Neural cell (in vitro differentiated cells): Measurements from ENCODE around the gene ZNF382. TPM values are rescaled to one million over a fixed set of nuclear protein-coding genes. Genes with fewer than 3 reads are reported as not detected.

Experiments
- H2AFZ ChIP-seq: fragments of 200-600, 300-800 bp; sonication (generic), shearing (Covaris generic); 2 replicates; pipeline ENCODE4 v1.6.0; 2014; ENCODE audit warnings: low read depth, mild to moderate bottlenecking, antibody characterized with exemption, low read length, moderate library complexity
- H3F3A ChIP-seq: fragments of 200-600 bp; shearing (Covaris generic); 2 replicates; pipeline ENCODE4 v1.6.1; 2016; ENCODE audit warnings: mild to moderate bottlenecking, moderate library complexity, mixed read lengths, antibody characterized with exemption, low read length; ENCODE audit not compliant: insufficient read depth, poor library complexity, severe bottlenecking
- H3K27ac ChIP-seq: fragments of 200-600, 300-800 bp; sonication (generic), shearing (Covaris generic); 2 replicates; pipeline ENCODE4 v1.5.1; 2014; ENCODE audit warnings: mild to moderate bottlenecking, low read length, moderate library complexity
- H3K27me3 ChIP-seq: fragments of 300-800, 200-600 bp; sonication (generic), shearing (Covaris generic); 2 replicates; pipeline ENCODE4 v1.6.0; 2014; ENCODE audit warnings: mild to moderate bottlenecking, low read depth, low read length, moderate library complexity; ENCODE audit not compliant: insufficient read depth
- H3K36me3 ChIP-seq: fragments of 300-800, 200-600 bp; sonication (generic), shearing (Covaris generic); 2 replicates; pipeline ENCODE4 v1.5.1; 2014; ENCODE audit warnings: mild to moderate bottlenecking, antibody characterized with exemption, low read length, moderate library complexity; ENCODE audit not compliant: insufficient read depth
- H3K4me2 ChIP-seq: fragments of 300-800, 200-600 bp; sonication (generic), shearing (Covaris generic); 2 replicates; pipeline ENCODE4 v1.6.0; 2014; ENCODE audit warnings: mild to moderate bottlenecking, low read length
- H3K4me3 ChIP-seq: fragments of 300-800, 200-600 bp; sonication (generic), shearing (Covaris generic); 2 replicates; pipeline ENCODE4 v1.5.1; 2014; ENCODE audit warnings: mild to moderate bottlenecking, low read length, moderate library complexity
- H3K79me2 ChIP-seq: fragments of 200-600 bp; shearing (Covaris generic); replicated peaks from 2 replicates; pipeline ENCODE4 v1.6.0; 2014; ENCODE audit warnings: mild to moderate bottlenecking, low read length, moderate library complexity; ENCODE audit not compliant: insufficient read depth
- H3K9ac ChIP-seq: fragments of 300-800, 200-600 bp; sonication (generic), shearing (Covaris generic); 2 replicates; pipeline ENCODE4 v1.6.1; 2016; ENCODE audit warnings: mild to moderate bottlenecking, low read length, mixed read lengths
- H3K9me2 ChIP-seq: fragments of 200-600 bp; shearing (Covaris generic); 2 replicates; pipeline ENCODE4 v1.6.1; 2016; ENCODE audit warnings: mild to moderate bottlenecking, low read length, mixed read lengths; ENCODE audit not compliant: insufficient read depth
- H3K9me3 ChIP-seq: fragments of 200-600, 300-800 bp; sonication (generic), shearing (Covaris generic); 2 replicates; pipeline ENCODE4 v1.6.1; 2016; ENCODE audit warnings: mild to moderate bottlenecking, mixed run types, low read length, moderate library complexity, mixed read lengths
- H4K20me1 ChIP-seq: fragments of 200-600 bp; shearing (Covaris generic); 2 replicates; pipeline ENCODE4 v1.6.1; 2016; ENCODE audit warnings: mild to moderate bottlenecking, mixed run types; ENCODE audit not compliant: insufficient read depth
- EP300 ChIP-seq: fragments of 450-650 bp; conservative IDR thresholded peaks from 2 replicates; pipeline ENCODE4 v1.6.1; 2014; ENCODE audit warnings: antibody characterized with exemption, mild to moderate bottlenecking, moderate library complexity; ENCODE audit not compliant: poor library complexity, severe bottlenecking
- EZH2 ChIP-seq: fragments of 200-600, 300-800 bp; shearing (Covaris generic), sonication (generic); IDR thresholded peaks from 2 replicates; pipeline ENCODE4 v1.6.1; 2014; ENCODE audit warnings: antibody characterized with exemption, low read length, borderline replicate concordance, mild to moderate bottlenecking; ENCODE audit not compliant: insufficient read depth, poor library complexity, severe bottlenecking
- MXI1 ChIP-seq: fragments of 450-650 bp; conservative IDR thresholded peaks from 2 replicates; pipeline ENCODE4 v1.6.1; 2014; ENCODE audit warnings: antibody characterized with exemption, mild to moderate bottlenecking; ENCODE audit not compliant: poor library complexity, severe bottlenecking
- POLR2AphosphoS5 ChIP-seq: IDR thresholded peaks from 2 replicates; pipeline ENCODE4 v1.6.1; 2012
- RAD21 ChIP-seq: fragments of 450-650 bp; conservative IDR thresholded peaks from 2 replicates; pipeline ENCODE4 v1.6.1; 2014; ENCODE audit warnings: antibody characterized with exemption, mild to moderate bottlenecking, moderate library complexity
- REST ChIP-seq: IDR thresholded peaks from 2 replicates; pipeline ENCODE4 v1.6.1; 2012; ENCODE audit warnings: borderline replicate concordance
- SMC3 ChIP-seq: fragments of 450-650 bp; conservative IDR thresholded peaks from 2 replicates; pipeline ENCODE4 v1.6.1; 2014; ENCODE audit warnings: antibody characterized with exemption, mild to moderate bottlenecking, moderate library complexity; ENCODE audit not compliant: poor library complexity
- TAF1 ChIP-seq: IDR thresholded peaks from 2 replicates; pipeline ENCODE4 v1.6.1; 2012; ENCODE audit warnings: low read depth
- polyA plus RNA-seq: library from polyadenylated mRNA; depleted of rRNA; stranded (reverse); fragments of >200 nt; gene quantifications from 2 replicates; pipeline ENCODE4 v1.2.3, GENCODE V29; 2014
- TF ChIP-seq, protein P1 (sequence below): fragments of 450-650 bp; IDR thresholded peaks from 2 replicates; pipeline ENCODE4 v1.5.1; 2014; ENCODE audit warnings: antibody characterized with exemption, mild to moderate bottlenecking, moderate library complexity; ENCODE audit not compliant: poor library complexity, severe bottlenecking

Gene ZNF382
- polyA plus RNA-seq, 1 donor from 2014 or later: 112 TPM

- H3K9me2 ChIP-seq: no peaks in the 10 kb centered on the region
- no peaks in the 10 kb centered on the region for H3F3A ChIP-seq
- TF ChIP-seq MXI1: peak; percentile 52
- TF ChIP-seq EP300: no peak
- no peaks in the 10 kb centered on the region for H4K20me1 ChIP-seq
- no peaks in the 10 kb centered on the region for H3K27me3 ChIP-seq
- peak overlapping the region; percentile 96 for H3K4me3 ChIP-seq
- peaks cover 7% of the 10 kb centered on the region for H3K36me3 ChIP-seq
- peaks cover 40% of the 10 kb centered on the region for H3K79me2 ChIP-seq
- H3K4me2 ChIP-seq: peak overlapping the region; percentile 65
- peak overlapping the region; percentile 94 for H3K27ac ChIP-seq
- peak overlapping the region; percentile 98 for H3K9ac ChIP-seq
- H3K9me3 ChIP-seq: peaks cover 11% of the 10 kb centered on the region
- peak overlapping the region; percentile 99 for H2AFZ ChIP-seq
Observed at GRCh38 chr19:36604656-36605100, 435 bp upstream of the ZNF382 start.

- H3K9ac ChIP-seq: peak overlapping the region; percentile 98
- peaks cover 8% of the 10 kb centered on the region for H3K9me3 ChIP-seq
- H3F3A ChIP-seq: no peaks in the 10 kb centered on the region
- peak overlapping the region; percentile 96 for H3K4me3 ChIP-seq
- TF ChIP-seq RAD21: no peak
- no peak for TF ChIP-seq TAF1
- no peak for TF ChIP-seq SMC3
- no peak for TF ChIP-seq EZH2
- no peak for TF ChIP-seq MXI1
- no peak for TF ChIP-seq POLR2AphosphoS5
- no peaks in the 10 kb centered on the region for H3K27me3 ChIP-seq
- H4K20me1 ChIP-seq: no peaks in the 10 kb centered on the region
- peaks cover 30% of the 10 kb centered on the region for H3K79me2 ChIP-seq
- peak overlapping the region; percentile 94 for H3K27ac ChIP-seq
- H3K9me2 ChIP-seq: no peaks in the 10 kb centered on the region
- H3K4me2 ChIP-seq: peak overlapping the region; percentile 66
- peaks cover 7% of the 10 kb centered on the region for H3K36me3 ChIP-seq
- peak overlapping the region; percentile 99 for H2AFZ ChIP-seq
Observed at GRCh38 chr19:36605877-36606478, 865 bp downstream of the ZNF382 start.

DNA sequence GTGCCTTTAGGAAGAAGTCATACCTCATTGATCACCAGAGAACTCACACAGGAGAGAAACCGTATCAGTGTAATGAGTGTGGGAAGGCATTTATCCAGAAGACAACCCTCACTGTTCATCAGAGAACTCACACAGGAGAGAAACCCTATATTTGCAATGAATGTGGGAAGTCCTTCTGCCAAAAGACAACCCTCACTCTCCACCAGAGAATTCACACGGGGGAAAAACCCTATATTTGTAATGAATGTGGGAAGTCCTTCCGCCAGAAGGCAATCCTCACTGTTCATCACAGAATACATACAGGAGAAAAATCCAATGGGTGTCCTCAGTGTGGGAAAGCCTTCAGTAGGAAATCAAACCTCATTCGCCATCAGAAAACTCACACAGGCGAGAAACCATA, 21.9 kb downstream of the ZNF382 start:
- H3K4me3 ChIP-seq: no peak overlapping the region
- H3K9me2 ChIP-seq: no peaks in the 10 kb centered on the region
- H3K79me2 ChIP-seq: no peaks in the 10 kb centered on the region
- H3K4me2 ChIP-seq: no peak overlapping the region
- H3K9me3 ChIP-seq: peaks cover 55% of the 10 kb centered on the region
- H3K9ac ChIP-seq: no peak overlapping the region
- TF ChIP-seq EZH2 (no peak), EP300 (no peak), POLR2AphosphoS5 (no peak), RAD21 (no peak), SMC3 (no peak), MXI1 (no peak), TAF1 (no peak), REST (no peak)
- TF ChIP-seq, protein P1, sequence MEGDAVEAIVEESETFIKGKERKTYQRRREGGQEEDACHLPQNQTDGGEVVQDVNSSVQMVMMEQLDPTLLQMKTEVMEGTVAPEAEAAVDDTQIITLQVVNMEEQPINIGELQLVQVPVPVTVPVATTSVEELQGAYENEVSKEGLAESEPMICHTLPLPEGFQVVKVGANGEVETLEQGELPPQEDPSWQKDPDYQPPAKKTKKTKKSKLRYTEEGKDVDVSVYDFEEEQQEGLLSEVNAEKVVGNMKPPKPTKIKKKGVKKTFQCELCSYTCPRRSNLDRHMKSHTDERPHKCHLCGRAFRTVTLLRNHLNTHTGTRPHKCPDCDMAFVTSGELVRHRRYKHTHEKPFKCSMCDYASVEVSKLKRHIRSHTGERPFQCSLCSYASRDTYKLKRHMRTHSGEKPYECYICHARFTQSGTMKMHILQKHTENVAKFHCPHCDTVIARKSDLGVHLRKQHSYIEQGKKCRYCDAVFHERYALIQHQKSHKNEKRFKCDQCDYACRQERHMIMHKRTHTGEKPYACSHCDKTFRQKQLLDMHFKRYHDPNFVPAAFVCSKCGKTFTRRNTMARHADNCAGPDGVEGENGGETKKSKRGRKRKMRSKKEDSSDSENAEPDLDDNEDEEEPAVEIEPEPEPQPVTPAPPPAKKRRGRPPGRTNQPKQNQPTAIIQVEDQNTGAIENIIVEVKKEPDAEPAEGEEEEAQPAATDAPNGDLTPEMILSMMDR: no peak
- no peaks in the 10 kb centered on the region for H4K20me1 ChIP-seq
- H3K27me3 ChIP-seq: no peaks in the 10 kb centered on the region
- H3K27ac ChIP-seq: no peak overlapping the region
- H3F3A ChIP-seq: no peaks in the 10 kb centered on the region
- peaks cover 52% of the 10 kb centered on the region for H3K36me3 ChIP-seq
- no peak overlapping the region for H2AFZ ChIP-seq
